ENCODE measurements around the gene TMEM145.

DNA sequence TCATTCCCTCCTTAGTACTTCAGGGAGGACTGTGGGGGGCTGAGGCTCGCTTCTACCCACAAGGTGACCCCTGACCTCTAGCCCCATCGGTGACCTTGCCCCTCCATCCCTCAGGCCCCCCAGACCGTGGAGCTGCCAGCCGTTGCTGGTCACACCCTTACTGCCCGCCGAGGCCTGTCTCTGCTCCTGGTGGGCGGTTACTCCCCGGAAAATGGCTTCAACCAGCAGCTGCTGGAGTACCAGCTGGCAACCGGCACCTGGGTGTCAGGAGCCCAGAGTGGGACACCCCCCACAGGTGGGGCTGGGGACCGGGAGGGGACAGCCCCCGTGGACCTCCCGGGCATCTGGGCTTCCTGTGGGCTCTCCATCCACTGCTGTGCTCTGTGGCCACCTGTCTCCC is 44.2 kb downstream of the TMEM145 start:
- TF ChIP-seq CTCF (IDR thresholded peaks at IDR 0.05 in 4 of 5, conservative IDR thresholded peaks at IDR 0.05 in 1 of 5) = no peak
- no peak for TF ChIP-seq POLR2A (IDR thresholded peaks at IDR 0.05)
